Measurements from ENCODE around the gene TENM4.

GRCh38 chr11:79022265-79022664, 418.6 kb downstream of the TENM4 start:
- TF ChIP-seq IKZF1 (conservative IDR thresholded peaks at IDR 0.05) (no peak), CTCF (IDR thresholded peaks at IDR 0.05 in 2 of 3, conservative IDR thresholded peaks at IDR 0.05 in 1 of 3; ENCODE audit: control insufficient read depth in 2 of 3, extremely low read depth in 1 of 3, insufficient read depth in 1 of 3, low read depth in 3 of 3, low read length in 3 of 3) (no peak), LARP7 (IDR thresholded peaks at IDR 0.05) (no peak), CBFB (IDR thresholded peaks at IDR 0.05; ENCODE audit: low read depth) (no peak)
